WERI-Rb-1 (cell line): ENCODE data around the gene BRF1.
A peak's percentile ranks its signal among the peaks of the same experiment; 100 is the strongest.

Experiments
- DNase-seq: peaks from one replicate; pipeline ENCODE4 v3.0.0-alpha.2; 2020
- H3K27ac ChIP-seq: fragments of 250-450 bp; sonication (Bioruptor Pico); 2 replicates; pipeline ENCODE4 v1.5.1; 2020; ENCODE audit warnings: mild to moderate bottlenecking, moderate library complexity
- H3K27me3 ChIP-seq: fragments of 250-450 bp; sonication (Bioruptor Pico); 2 replicates; pipeline ENCODE4 v1.5.1; 2021; ENCODE audit warnings: mild to moderate bottlenecking, low read depth, moderate library complexity; ENCODE audit not compliant: insufficient read depth, severe bottlenecking
- H3K36me3 ChIP-seq: fragments of 250-450 bp; sonication (Bioruptor Pico); 2 replicates; pipeline ENCODE4 v1.5.1; 2020; ENCODE audit warnings: mild to moderate bottlenecking, moderate library complexity
- H3K4me3 ChIP-seq: 2 replicates; pipeline ENCODE4 v1.5.1; 2011; ENCODE audit warnings: low read depth, mild to moderate bottlenecking, control low read depth, low read length
- H3K9me3 ChIP-seq: fragments of 250-450 bp; sonication (Bioruptor Pico); 2 replicates; pipeline ENCODE4 v1.5.1; 2021; ENCODE audit warnings: mild to moderate bottlenecking, moderate library complexity; ENCODE audit not compliant: severe bottlenecking
- TF ChIP-seq, protein P1 (sequence below): IDR thresholded peaks from 2 replicates; pipeline ENCODE4 v1.5.1; 2011; ENCODE audit warnings: low read depth, mild to moderate bottlenecking, control low read depth, inconsistent platforms, low read length

Gene BRF1

DNA sequence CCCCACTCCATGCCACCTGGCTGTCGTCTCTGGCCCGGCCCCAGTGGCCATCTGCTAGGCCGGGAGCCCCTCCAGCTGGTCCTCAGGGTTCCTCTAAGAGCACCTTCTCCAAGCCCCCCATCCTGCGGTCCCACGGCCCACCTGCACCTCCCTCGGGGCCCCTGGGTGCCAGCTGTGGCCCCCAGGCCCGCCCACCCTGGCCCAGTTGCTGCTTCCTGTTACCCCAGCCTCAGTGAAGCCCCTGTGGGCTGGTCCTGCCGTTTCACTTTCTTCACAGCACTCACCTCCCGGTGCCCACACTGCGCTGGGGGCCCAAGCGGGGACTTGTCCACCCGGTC is 92.1 kb downstream of the BRF1 start:
- no peak overlapping the region for H3K27ac ChIP-seq
- no peaks in the 10 kb centered on the region for H3K27me3 ChIP-seq
- TF ChIP-seq, protein P1, sequence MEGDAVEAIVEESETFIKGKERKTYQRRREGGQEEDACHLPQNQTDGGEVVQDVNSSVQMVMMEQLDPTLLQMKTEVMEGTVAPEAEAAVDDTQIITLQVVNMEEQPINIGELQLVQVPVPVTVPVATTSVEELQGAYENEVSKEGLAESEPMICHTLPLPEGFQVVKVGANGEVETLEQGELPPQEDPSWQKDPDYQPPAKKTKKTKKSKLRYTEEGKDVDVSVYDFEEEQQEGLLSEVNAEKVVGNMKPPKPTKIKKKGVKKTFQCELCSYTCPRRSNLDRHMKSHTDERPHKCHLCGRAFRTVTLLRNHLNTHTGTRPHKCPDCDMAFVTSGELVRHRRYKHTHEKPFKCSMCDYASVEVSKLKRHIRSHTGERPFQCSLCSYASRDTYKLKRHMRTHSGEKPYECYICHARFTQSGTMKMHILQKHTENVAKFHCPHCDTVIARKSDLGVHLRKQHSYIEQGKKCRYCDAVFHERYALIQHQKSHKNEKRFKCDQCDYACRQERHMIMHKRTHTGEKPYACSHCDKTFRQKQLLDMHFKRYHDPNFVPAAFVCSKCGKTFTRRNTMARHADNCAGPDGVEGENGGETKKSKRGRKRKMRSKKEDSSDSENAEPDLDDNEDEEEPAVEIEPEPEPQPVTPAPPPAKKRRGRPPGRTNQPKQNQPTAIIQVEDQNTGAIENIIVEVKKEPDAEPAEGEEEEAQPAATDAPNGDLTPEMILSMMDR, result no peak
- H3K4me3 ChIP-seq, result no peak overlapping the region
- H3K9me3 ChIP-seq, result no peaks in the 10 kb centered on the region
- no peak for DNase-seq
- peaks cover 25% of the 10 kb centered on the region for H3K36me3 ChIP-seq

DNA sequence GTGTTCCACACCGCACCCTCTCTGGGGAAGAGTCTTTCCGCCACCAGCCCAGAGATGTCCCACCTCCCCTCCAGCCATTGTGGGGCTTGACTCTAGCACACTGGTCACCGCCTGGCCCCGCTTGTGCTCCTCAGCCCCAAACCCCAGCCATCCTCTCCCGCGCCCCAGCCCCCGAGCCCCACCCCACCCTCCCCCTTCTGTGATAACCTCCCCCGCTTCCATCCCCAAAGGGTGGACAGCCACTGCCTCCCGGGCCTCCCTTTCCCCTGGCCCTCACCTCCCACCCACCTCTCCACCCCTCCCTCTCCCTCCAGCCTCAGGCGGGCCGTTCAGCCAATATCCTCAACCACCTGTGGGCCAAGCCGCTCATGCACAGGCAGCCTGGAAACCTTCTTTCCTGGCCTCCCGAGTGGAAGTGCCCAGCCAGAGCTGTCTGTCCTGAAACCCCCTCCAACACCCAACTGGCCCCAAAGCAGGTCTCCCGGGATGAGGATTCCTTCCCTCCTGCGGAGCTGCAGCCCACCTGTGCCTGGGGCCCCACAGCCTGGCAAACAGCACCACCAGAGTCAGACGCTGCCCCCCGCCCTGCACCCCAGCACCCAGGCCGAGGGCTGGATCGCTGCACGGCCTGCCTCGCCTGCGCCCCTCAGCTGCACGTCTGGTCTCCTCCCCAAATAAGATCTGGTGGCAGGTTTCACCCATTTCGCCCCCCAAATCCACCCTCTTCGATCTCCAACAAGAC is 92.6 kb downstream of the BRF1 start:
- TF ChIP-seq, protein P1, result no peak
- DNase-seq, result no peak
- H3K27me3 ChIP-seq, result no peaks in the 10 kb centered on the region
- no peak overlapping the region for H3K4me3 ChIP-seq
- H3K27ac ChIP-seq, result no peak overlapping the region
- H3K36me3 ChIP-seq, result peaks cover 25% of the 10 kb centered on the region
- no peaks in the 10 kb centered on the region for H3K9me3 ChIP-seq

DNA sequence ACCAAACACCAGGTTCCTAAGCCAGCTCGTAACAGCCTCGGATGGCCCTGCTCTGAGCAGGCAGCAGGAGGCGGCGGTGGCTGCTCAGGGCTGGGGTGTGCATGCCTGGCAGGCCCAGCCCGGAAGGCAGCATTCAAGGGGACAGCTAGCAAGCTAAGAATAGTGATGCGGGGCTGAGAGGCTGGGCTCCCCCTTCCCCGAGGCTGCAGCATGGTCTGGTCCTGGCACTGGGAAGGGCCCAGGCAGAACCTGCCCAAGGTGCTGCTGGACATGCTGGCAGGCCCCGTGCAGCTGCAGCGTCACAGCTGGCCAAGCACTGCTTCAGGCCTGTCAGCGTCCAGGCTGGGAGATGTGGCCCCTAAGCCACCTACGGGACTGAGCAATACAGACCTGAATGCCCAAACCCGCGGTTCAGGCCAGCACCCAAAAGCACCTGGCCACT is 93.3 kb downstream of the BRF1 start:
- Histone ChIP-seq H3K27me3 (no peaks in the 10 kb centered on the region), H3K36me3 (peaks cover 22% of the 10 kb centered on the region), H3K4me3 (no peak overlapping the region), H3K27ac (no peak overlapping the region), H3K9me3 (no peaks in the 10 kb centered on the region)
- TF ChIP-seq, protein P1, result peak; percentile 41
- no peak for DNase-seq

DNA sequence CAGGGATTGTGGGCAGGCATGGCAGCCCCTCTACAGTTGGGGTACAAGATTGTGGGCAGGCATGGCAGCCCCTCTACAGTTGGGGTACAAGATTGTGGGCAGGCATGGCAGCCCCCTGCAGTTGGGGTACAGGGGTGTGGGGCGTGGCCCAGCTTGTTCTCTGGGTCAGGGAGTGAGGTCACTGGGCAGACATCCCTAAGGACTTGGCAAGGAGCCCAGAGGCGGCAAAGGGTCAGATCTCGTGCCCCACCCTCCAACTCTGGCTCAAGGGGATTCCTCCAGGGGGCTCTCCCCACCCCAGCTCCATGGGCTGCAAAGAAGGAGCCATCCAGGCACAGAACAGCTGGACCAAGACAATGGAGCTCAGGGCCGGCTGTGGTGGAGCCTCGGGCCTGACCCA is 93.9 kb downstream of the BRF1 start:
- no peaks in the 10 kb centered on the region for H3K27me3 ChIP-seq
- TF ChIP-seq, protein P1, result no peak
- peaks cover 16% of the 10 kb centered on the region for H3K36me3 ChIP-seq
- H3K4me3 ChIP-seq, result no peak overlapping the region
- no peak overlapping the region for H3K27ac ChIP-seq
- no peak for DNase-seq
- H3K9me3 ChIP-seq, result no peaks in the 10 kb centered on the region

DNA sequence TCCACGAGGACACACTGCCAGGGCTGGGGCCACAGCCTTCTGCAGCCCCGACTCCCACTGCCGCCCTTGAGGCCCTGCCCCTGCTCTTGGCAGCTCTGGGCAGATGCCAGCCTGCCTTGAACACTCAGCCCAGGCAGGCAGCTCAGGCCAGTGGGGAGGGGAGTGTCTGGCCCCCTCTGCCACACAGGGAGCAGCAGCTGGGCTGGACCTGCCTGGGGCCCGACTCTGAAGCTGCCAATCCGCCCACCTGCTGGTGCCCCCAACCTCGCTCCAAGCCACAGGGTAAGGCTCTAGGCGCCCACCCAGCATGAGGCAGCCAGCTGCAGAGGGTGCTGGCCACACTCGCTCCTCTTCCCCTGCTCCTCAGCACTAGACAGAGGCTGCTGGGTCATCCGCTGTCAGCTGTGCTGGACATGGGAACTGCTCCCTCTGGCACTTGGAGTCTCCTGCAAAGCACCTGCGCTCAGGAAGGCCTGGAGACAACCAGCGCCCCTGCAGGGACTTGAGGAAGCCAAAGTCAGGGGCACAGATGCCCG is 95.1 kb downstream of the BRF1 start:
- Histone ChIP-seq H3K27me3 (no peaks in the 10 kb centered on the region), H3K27ac (no peak overlapping the region), H3K4me3 (no peak overlapping the region), H3K36me3 (peaks cover 5% of the 10 kb centered on the region), H3K9me3 (no peaks in the 10 kb centered on the region)
- DNase-seq, result no peak
- TF ChIP-seq, protein P1, result no peak
